NCI-H1417 (cell line): ENCODE data around the gene PPA1.
"Not testable (repeated sequence)": the region's sequence is repeated elsewhere in the genome, so short reads cannot be mapped to it uniquely, and the experiment has no call there.

Experiments used
- DNase-seq, 3 experiments: peaks; one replicate each; lab custom pipeline; 2025; lab: John Stamatoyannopoulos, UW

PPA1 gene

GRCh38 chr10:70233109-70233938, at the start of gene PPA1:
Gene PPA1, minus strand, starts transcription at chr10:70233429. Its CDS starts 102 bp downstream, at chr10:70233327.
- DNase-seq = peak; percentile 93 to 95 (median 95)

GRCh38 chr10:70281609-70282008, 48.4 kb upstream of the PPA1 start:
- DNase-seq = peak in 1 of 3 experiments; percentile 2

- DNase-seq = no peak
These were observed 46.9 kb upstream of the PPA1 start for GRCh38 chr10:70280099-70280498.

GRCh38 chr10:70277396-70278030, 44.3 kb upstream of the PPA1 start:
- DNase-seq = no peak

- DNase-seq = no peak
These were observed 41.4 kb upstream of the PPA1 start for GRCh38 chr10:70274643-70275042.

GRCh38 chr10:70272925-70273316, 39.7 kb upstream of the PPA1 start:
- DNase-seq = peak in 1 of 3 experiments; percentile 2

- no peak for DNase-seq
These were observed 39.0 kb upstream of the PPA1 start for GRCh38 chr10:70271996-70272924.

GRCh38 chr10:70270952-70271351, 37.7 kb upstream of the PPA1 start:
- DNase-seq = no peak

- no peak for DNase-seq
These were observed 36.5 kb upstream of the PPA1 start for GRCh38 chr10:70269741-70270140.

- DNase-seq = no peak
These were observed 35.1 kb upstream of the PPA1 start for GRCh38 chr10:70268376-70268775.

GRCh38 chr10:70267161-70267933, 34.1 kb upstream of the PPA1 start:
- DNase-seq = no peak

- DNase-seq = no peak
These were observed 33.5 kb upstream of the PPA1 start for GRCh38 chr10:70266701-70267100.

- no peak for DNase-seq
These were observed 32.8 kb upstream of the PPA1 start for GRCh38 chr10:70266056-70266455.

GRCh38 chr10:70265032-70265689, 31.9 kb upstream of the PPA1 start:
- peak in 1 of 3 experiments; percentile 45 for DNase-seq

- DNase-seq = no peak
These were observed 27.5 kb upstream of the PPA1 start for GRCh38 chr10:70260734-70261133.

- DNase-seq = no peak
These were observed 27.0 kb upstream of the PPA1 start for GRCh38 chr10:70260259-70260658.

- DNase-seq = no peak
These were observed 25.0 kb upstream of the PPA1 start for GRCh38 chr10:70258216-70258615.

GRCh38 chr10:70257816-70258215, 24.6 kb upstream of the PPA1 start:
- not testable (repeated sequence) for DNase-seq

- no peak for DNase-seq
These were observed 23.2 kb upstream of the PPA1 start for GRCh38 chr10:70256463-70256862.

GRCh38 chr10:70255329-70256299, 22.4 kb upstream of the PPA1 start:
- DNase-seq = no peak
